GM21786 (cell line): ENCODE results near the gene ATP9A.
"Not testable (repeated sequence)": the region's sequence is repeated elsewhere in the genome, so short reads cannot be mapped to it uniquely, and the experiment has no call there.

ENCODE experiments used
- ATAC-seq: cut with Tn5 transposase; IDR thresholded peaks from one replicate; pipeline ENCODE4 v1.9.1; 2021; ENCODE audit not compliant: unreplicated experiment

The ATP9A gene

GRCh38 chr20:51660672-51661608, 107.2 kb downstream of the ATP9A start:
- ATAC-seq = no peak

GRCh38 chr20:51659491-51660050, 108.6 kb downstream of the ATP9A start:
- ATAC-seq = no peak

DNA sequence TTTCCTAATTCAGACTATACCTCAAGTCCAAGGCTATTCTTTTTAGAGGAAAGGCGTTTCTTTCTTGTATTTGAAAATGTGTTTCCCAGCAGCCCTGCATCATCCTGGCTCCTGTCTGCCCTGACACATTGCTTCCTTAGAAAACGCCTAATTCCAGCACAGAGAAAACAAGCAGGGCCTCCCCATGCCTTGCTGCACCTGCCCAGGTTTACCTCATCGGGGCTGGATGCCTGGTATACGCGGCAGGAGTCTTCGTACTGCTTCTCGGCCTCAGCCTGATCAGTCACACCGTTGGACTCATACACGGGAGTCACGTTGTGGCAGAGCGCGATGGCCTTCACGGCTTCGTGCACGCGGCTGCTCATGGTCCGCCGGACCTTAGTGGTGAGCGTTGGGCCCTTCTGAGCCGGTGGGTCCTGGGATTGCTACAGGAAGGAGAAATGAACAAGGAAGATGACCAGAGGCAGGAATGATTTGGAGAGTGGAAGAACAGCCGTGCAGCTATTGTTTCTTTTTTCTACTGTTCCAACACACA, 111.4 kb downstream of the ATP9A start:
- ATAC-seq = no peak

- ATAC-seq = not testable (repeated sequence)
Observed at GRCh38 chr20:51656089-51656488, 112.1 kb downstream of the ATP9A start.

- ATAC-seq = no peak
Observed at GRCh38 chr20:51654495-51654894, 113.7 kb downstream of the ATP9A start.

DNA sequence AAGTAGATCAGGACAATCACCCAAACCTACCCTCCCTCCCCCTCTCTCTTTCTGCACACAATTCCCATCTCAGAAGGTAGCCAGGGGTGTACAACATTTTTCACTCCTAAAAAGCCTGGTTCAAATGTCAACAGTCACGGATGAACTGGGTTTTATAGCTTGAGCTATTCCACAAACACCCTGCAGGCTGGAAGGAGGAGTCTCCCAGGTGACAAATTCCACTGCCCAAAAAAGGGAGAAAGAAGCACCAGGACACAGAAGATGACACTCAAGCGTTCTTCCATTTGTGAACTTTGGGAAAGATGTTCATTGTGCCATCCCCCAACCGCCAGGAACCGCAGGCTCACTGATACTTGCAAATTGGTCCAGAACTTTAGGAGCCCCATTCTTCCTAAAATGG, 114.1 kb downstream of the ATP9A start:
- ATAC-seq = no peak

GRCh38 chr20:51653226-51653625, 115.0 kb downstream of the ATP9A start:
- no peak for ATAC-seq

DNA sequence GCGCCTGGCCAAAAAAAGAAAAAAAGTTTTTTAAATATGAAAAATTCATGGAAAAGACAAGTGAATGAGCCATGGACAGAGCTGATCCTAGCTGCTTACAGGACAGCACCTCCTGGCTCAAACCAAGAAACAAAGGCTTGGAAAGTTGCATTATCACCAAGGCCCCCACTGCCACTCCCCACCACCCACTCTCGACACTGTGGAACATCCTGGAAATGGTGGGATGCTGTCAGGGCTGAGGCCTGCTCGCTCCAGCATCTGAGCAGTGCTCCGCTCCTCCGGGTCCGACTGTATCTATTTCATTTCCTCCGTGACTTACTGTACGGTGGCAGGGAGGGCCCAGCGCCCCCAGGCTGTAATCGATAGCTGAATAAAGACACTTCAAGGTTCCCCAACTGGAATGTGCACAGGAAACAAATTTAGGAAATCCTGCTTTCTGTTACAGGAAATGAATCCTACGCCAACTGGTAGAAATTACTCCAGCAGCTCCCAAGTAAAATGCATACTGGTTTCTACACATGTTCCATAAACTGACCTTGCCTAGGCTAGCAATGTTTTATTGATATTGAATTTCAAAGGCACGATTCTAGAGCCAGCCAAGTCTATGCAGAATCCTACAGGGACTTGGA, 116.2 kb downstream of the ATP9A start:
- ATAC-seq = no peak

- no peak for ATAC-seq
Observed at GRCh38 chr20:51650685-51651134, 117.5 kb downstream of the ATP9A start.

DNA sequence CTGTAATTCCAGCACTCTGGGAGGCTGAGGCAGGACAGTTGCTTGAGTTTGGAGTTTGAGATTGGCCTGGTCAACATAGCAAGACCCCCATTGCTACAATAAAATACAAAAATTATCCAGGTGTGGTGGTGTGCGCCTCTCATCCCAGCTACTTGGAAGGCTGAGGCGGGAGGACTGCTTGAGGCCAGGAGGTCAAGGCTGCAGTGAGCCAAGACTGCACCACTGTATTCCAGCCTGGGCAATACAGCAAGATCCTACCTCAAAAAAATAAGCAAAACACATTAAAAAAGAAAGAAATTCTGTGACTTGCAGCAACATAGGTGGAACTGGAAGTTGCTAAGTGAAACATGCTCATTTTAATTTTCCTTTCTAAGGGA, 119.6 kb downstream of the ATP9A start:
- no peak for ATAC-seq

GRCh38 chr20:51647674-51648570, 120.3 kb downstream of the ATP9A start:
- ATAC-seq = no peak

- ATAC-seq = not testable (repeated sequence)
Observed at GRCh38 chr20:51643810-51644209, 124.4 kb downstream of the ATP9A start.

GRCh38 chr20:51643390-51643789, 124.8 kb downstream of the ATP9A start:
- ATAC-seq = no peak

GRCh38 chr20:51641866-51642265, 126.3 kb downstream of the ATP9A start:
- no peak for ATAC-seq

- no peak for ATAC-seq
Observed at GRCh38 chr20:51640743-51641142, 127.4 kb downstream of the ATP9A start.

- no peak for ATAC-seq
Observed at GRCh38 chr20:51639206-51639832, 128.9 kb downstream of the ATP9A start.

DNA sequence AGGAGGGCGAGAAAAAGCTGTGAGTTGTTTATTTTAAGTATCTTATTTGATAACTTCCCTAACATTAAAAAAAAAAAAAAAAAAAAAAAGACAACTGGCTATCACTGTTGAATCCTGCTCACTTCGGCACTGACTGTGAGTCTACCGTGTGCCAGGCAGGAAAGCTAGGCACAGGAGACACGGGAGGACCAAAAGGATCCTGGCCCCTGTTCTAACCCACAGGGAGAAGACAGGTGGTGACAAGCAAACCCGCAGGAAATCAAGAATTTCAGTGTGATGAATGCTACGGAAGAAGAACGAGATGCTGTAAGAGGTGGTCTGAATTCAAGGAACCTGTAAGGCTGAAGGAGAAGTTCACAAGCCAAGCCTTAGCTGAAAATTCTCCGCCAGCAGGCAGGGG, 130.9 kb downstream of the ATP9A start:
- no peak for ATAC-seq

DNA sequence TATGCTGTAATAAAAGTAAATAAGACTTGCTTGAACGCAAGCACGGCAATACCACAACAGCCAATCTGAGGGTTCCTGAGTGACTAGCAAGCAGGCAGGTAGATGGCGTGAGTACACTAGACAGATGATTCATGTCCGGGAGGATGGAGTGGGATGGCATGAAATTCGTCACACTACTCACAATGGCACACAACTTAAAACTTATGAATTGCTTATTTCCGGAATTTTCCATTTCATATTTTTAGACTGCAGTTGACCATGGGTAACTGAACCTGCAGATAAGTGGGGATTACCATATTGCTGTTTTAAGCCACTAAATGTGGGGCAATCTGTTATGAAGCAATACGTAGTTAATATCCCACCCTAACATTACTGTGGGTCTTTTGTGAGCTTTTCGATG, 132.1 kb downstream of the ATP9A start:
- ATAC-seq = no peak

DNA sequence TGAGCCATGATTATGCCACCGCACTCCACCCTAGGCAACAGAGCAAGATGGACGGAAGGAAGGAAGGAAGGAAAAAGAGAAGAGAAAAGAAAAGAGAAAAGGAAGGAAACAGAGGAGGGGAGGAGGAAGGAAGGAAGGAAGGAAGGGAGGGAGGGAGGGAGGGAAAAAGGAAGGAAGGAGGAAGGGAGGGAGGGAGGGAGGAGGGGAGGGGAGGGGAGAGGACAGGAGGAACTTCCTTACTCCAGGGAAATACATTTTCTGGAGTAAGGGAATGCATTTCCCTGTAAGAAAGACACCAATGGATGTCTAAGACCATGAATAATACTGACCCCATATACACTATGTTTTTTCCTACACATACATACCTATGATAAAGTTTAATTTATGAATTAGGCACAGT, 132.5 kb downstream of the ATP9A start:
- ATAC-seq = no peak

DNA sequence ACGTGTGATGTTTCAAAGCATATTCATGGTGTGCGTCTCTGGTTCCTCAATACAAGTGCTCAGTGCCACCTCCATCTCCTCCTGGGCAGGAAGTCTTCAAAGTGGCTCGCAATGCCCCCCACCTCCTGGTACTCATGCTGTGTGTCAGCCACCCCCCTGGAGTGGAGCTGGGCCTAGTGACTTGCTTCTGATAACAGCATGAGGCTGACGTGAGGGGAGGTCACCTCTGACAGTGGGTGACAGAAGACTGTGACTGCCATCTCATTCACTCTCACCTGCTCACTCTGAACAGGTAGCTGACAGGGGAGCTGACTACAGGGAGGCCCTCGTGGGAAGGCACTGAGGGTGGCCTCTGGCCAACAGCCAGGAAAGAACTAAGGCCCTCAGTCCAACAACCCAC, 133.3 kb downstream of the ATP9A start:
- ATAC-seq = no peak
